Keratinocyte (primary cell): ENCODE data around the gene PPFIA3. TPM values are rescaled to one million over a fixed set of nuclear protein-coding genes. Genes with fewer than 3 reads are reported as not detected.

Experiments used
- DNase-seq: peaks from one replicate; pipeline ENCODE4 v3.0.0-alpha.2; 2011; ENCODE audit warnings: low read depth, missing footprints, low spot score
- FAIRE-seq: peaks from 2 replicates; lab custom pipeline; 2011; peaks lifted over from hg19 to GRCh38; lab: Jason Lieb, UNC
- H2AFZ ChIP-seq: 2 replicates; pipeline ENCODE4 v1.6.0; 2012; ENCODE audit warnings: low read length, control low read depth, inconsistent platforms; ENCODE audit not compliant: control insufficient read depth
- H3K27ac ChIP-seq: 2 replicates; pipeline ENCODE4 v1.5.1; 2011; ENCODE audit warnings: low read length; ENCODE audit not compliant: control insufficient read depth, insufficient read depth
- H3K27me3 ChIP-seq: 3 replicates; pipeline ENCODE4 v1.6.0; 2011; ENCODE audit warnings: low read length; ENCODE audit not compliant: control insufficient read depth, insufficient read depth; ENCODE audit errors: extremely low read depth
- H3K36me3 ChIP-seq, 2 experiments: 2 replicates in 1 of 2; 3 replicates in 1 of 2; pipeline ENCODE4 v1.5.1; 2011; ENCODE audit warnings: low read length in 2 of 2, mild to moderate bottlenecking in 1 of 2; ENCODE audit not compliant: control insufficient read depth in 2 of 2, insufficient read depth in 2 of 2; ENCODE audit errors: extremely low read depth in 1 of 2
- H3K4me1 ChIP-seq: 3 replicates; pipeline ENCODE4 v1.5.1; 2011; ENCODE audit warnings: low read length; ENCODE audit not compliant: control insufficient read depth, insufficient read depth; ENCODE audit errors: extremely low read depth
- H3K4me2 ChIP-seq: 3 replicates; pipeline ENCODE4 v1.6.0; 2011; ENCODE audit warnings: low read depth, low read length; ENCODE audit not compliant: control insufficient read depth, insufficient read depth; ENCODE audit errors: extremely low read depth
- H3K4me3 ChIP-seq, 3 experiments: fragments of 200-600 bp in 1 of 3; sonication (generic) in 1 of 3; 2 replicates in 2 of 3; 3 replicates in 1 of 3; pipeline ENCODE4 v1.5.1; 2011 to 2016; ENCODE audit warnings: low read length in 3 of 3, mild to moderate bottlenecking in 3 of 3, control low read depth in 2 of 3, inconsistent platforms in 1 of 3, low read depth in 1 of 3, mixed read lengths in 1 of 3, mixed run types in 1 of 3, moderate library complexity in 1 of 3; ENCODE audit not compliant: control insufficient read depth in 2 of 3, insufficient read depth in 2 of 3; ENCODE audit errors: extremely low read depth in 1 of 3
- H3K79me2 ChIP-seq: 2 replicates; pipeline ENCODE4 v1.6.0; 2012; ENCODE audit warnings: low read length; ENCODE audit not compliant: control insufficient read depth, insufficient read depth
- H3K9ac ChIP-seq: 3 replicates; pipeline ENCODE4 v1.6.0; 2011; ENCODE audit warnings: low read length; ENCODE audit not compliant: control insufficient read depth, insufficient read depth; ENCODE audit errors: extremely low read depth
- H3K9me1 ChIP-seq: 3 replicates; pipeline ENCODE4 v1.6.0; 2011; ENCODE audit warnings: low read length; ENCODE audit not compliant: control insufficient read depth, insufficient read depth; ENCODE audit errors: extremely low read depth
- H3K9me3 ChIP-seq: 2 replicates; pipeline ENCODE4 v1.5.1; 2012; ENCODE audit warnings: low read depth, low read length; ENCODE audit not compliant: control insufficient read depth
- H4K20me1 ChIP-seq: 3 replicates; pipeline ENCODE4 v1.6.0; 2011; ENCODE audit warnings: low read length; ENCODE audit not compliant: control insufficient read depth, insufficient read depth; ENCODE audit errors: extremely low read depth
- CTCF ChIP-seq, 3 experiments: IDR thresholded peaks in 1 of 3; conservative IDR thresholded peaks in 1 of 3; optimal IDR thresholded peaks in 1 of 3; 2 replicates in 2 of 3; 3 replicates in 1 of 3; pipeline versions ENCODE3 to v1.5.1; 2011; ENCODE audit warnings: low read length in 3 of 3, mild to moderate bottlenecking in 3 of 3, moderate library complexity in 2 of 3, control low read depth in 1 of 3, inconsistent platforms in 1 of 3; ENCODE audit not compliant: insufficient read depth in 2 of 3; ENCODE audit errors: extremely low read depth in 1 of 3
- EZH2 ChIP-seq: IDR thresholded peaks from one replicate; pipeline ENCODE4 v1.6.1; 2012; ENCODE audit warnings: inconsistent platforms, mild to moderate bottlenecking, low read length, moderate library complexity
- dilution Hi-C: fragments of 300-500 bp; cut with MboI; formaldehyde crosslinking; loops from one replicate; pipeline ENCODE4 v1.7.0; 2020; ENCODE audit warnings: low sequenced_read_pairs; ENCODE audit not compliant: extremely low pct_ligation_motif_present
- polyA plus RNA-seq, 5 experiments: library from polyadenylated mRNA; depleted of rRNA in 3 of 5; stranded (reverse) in 3 of 5; stranded (forward) in 1 of 5; unstranded in 1 of 5; fragments of >200 nt; gene quantifications; 1 replicate in 1 of 5; 2 replicates in 3 of 5; 3 replicates in 1 of 5; pipeline versions ENCODE4 v1.2.1 to v1.2.3, GENCODE V29; 2011 to 2012; ENCODE audit warnings: missing spikeins in 2 of 5, low read depth in 1 of 5, low replicate concordance in 1 of 5

PPFIA3 gene
- polyA plus RNA-seq, 1 donor (not counting 4 experiments of a cell fraction or from before 2014, with no cell fraction given): 3.0 TPM

DNA sequence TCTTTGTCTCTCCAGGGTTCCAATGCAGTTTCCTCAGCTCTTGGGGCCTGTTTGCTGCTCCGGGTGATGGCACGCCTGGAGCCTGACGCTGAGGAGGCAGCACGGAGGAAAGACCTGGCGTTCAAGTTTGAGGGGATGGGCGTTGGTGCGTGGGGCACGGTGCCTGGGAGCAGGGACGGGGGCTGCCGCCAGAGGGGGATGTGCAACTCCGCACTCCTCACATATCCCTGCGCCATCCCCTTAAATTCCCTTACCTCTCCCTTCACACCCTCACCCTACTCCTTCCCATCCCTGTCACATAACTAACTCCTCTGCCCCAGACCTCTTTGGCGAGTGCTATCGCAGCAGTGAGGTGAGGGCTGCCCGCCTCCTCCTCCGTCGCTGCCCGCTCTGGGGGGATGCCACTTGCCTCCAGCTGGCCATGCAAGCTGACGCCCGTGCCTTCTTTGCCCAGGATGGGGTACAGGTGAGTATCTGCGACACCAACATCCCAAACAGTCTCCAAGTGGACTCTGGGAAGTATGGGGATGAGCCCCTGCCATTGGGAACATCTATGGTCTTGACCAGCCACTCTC is 69.4 kb downstream of the PPFIA3 start:
- Histone ChIP-seq H3K9ac (no peak overlapping the region), H3K36me3 (peaks cover 20 to 30% of the 10 kb centered on the region in 2 experiments), H3K4me3 (no peak overlapping the region), H3K27me3 (no peaks in the 10 kb centered on the region), H3K9me3 (no peaks in the 10 kb centered on the region), H3K9me1 (no peaks in the 10 kb centered on the region), H3K4me2 (no peak overlapping the region), H3K27ac (no peak overlapping the region), H3K4me1 (no peaks in the 10 kb centered on the region), H2AFZ (no peak overlapping the region), H4K20me1 (no peaks in the 10 kb centered on the region), H3K79me2 (no peaks in the 10 kb centered on the region)
- TF ChIP-seq CTCF (optimal IDR thresholded peaks at IDR 0.05 in 1 of 3, IDR thresholded peaks at IDR 0.05 in 1 of 3, conservative IDR thresholded peaks at IDR 0.05 in 1 of 3; ENCODE audit: extremely low read depth in 1 of 3, insufficient read depth in 2 of 3, low read length in 3 of 3): no peak
- no peak for TF ChIP-seq EZH2
- FAIRE-seq (no peak), DNase-seq (no peak)
- dilution Hi-C loops: no loop called here

- dilution Hi-C loops: no loop called here
- Histone ChIP-seq H3K9me3 (no peaks in the 10 kb centered on the region), H3K9ac (no peak overlapping the region), H3K4me2 (no peak overlapping the region), H3K9me1 (no peaks in the 10 kb centered on the region), H3K27ac (no peak overlapping the region), H3K4me1 (no peaks in the 10 kb centered on the region), H3K79me2 (no peaks in the 10 kb centered on the region), H2AFZ (no peak overlapping the region), H3K4me3 (no peak overlapping the region), H4K20me1 (no peaks in the 10 kb centered on the region), H3K36me3 (peaks cover 20 to 30% of the 10 kb centered on the region in 2 experiments), H3K27me3 (no peaks in the 10 kb centered on the region)
- FAIRE-seq: no peak
- DNase-seq: no peak
- TF ChIP-seq CTCF (optimal IDR thresholded peaks at IDR 0.05 in 1 of 3, IDR thresholded peaks at IDR 0.05 in 1 of 3, conservative IDR thresholded peaks at IDR 0.05 in 1 of 3; ENCODE audit: extremely low read depth in 1 of 3, insufficient read depth in 2 of 3, low read length in 3 of 3) (no peak), EZH2 (no peak)
Measured at GRCh38 chr19:49189259-49189658, 69.9 kb downstream of the PPFIA3 start.
